Measurements from ENCODE around the gene CDK2.

GRCh38 chr12:55984861-55985260, 18.2 kb downstream of the CDK2 start:
- TF ChIP-seq EZH2 (IDR thresholded peaks at IDR 0.05; ENCODE audit: low read length) (no peak), CTCF (optimal IDR thresholded peaks at IDR 0.05 in 1 of 3, IDR thresholded peaks at IDR 0.05 in 1 of 3, conservative IDR thresholded peaks at IDR 0.05 in 1 of 3; ENCODE audit: extremely low read depth in 1 of 3, insufficient read depth in 2 of 3, low read length in 3 of 3) (no peak)

Measured in keratinocyte (primary cell).